Measurements from ENCODE around the gene SH3BP5.

The SH3BP5 gene

DNA sequence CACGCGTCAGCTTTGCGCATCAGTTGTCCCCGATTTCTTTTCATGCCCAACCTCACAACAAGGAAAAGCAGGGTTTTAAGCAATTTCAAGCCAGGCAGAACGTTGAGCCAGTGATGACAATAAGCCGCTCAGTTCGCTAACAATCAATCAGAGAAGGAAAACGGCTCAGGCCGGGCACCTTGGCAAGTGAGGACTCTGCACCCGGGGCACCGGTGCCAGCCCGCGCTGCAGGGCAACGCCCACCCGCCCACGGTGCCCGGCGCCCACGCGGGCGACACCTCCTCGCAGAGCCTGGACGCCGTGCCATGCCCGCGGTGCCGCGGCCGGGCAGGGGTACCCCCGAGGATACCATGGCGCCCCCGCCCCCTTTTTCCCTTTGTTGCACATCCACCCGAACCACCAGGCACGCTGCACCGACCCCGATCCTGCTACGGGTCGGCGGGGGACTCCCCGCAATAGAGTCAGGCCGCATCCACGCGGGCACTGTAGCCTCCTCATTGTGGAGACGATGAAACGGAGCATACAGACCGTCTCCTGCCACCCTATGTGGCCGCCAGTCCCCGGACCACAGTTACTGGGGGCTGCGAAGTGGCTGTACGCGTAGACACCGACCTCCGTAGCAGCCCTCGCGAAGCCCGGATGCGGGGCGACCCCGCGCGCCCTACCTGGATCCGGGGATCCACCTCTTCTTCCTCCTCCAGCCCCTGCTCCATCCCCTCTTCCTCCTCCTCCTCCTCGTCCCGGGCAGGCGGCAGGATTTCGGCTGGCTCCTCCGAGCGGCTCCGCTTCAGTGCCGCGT lies 581 bp downstream of the SH3BP5 start:
- DNase-seq: peak; percentile 23
- peak overlapping the region; percentile 80 for H3K4me2 ChIP-seq (ENCODE audit: low read depth, low read length)
- no peaks in the 10 kb centered on the region for H3K9me3 ChIP-seq (replicated peaks; ENCODE audit: insufficient read depth, low read length)
- H3K4me1 ChIP-seq (ENCODE audit: low read length): peaks cover 31% of the 10 kb centered on the region
- no peak overlapping the region for H3K27ac ChIP-seq (ENCODE audit: low read length)
- H3K79me2 ChIP-seq (ENCODE audit: low read length): no peaks in the 10 kb centered on the region
- H3F3A ChIP-seq (ENCODE audit: insufficient read depth, low read length): peaks cover 16% of the 10 kb centered on the region; the same call in 1 of the 2 replicates
- peak overlapping the region; percentile 95 for H2AFZ ChIP-seq (ENCODE audit: low read length)
- H3K4me3 ChIP-seq (ENCODE audit: low read length): peak overlapping the region; percentile 95
- no peaks in the 10 kb centered on the region for H3K36me3 ChIP-seq (replicated peaks; ENCODE audit: insufficient read depth, low read length)
- no peaks in the 10 kb centered on the region for H3K9me2 ChIP-seq (replicated peaks; ENCODE audit: insufficient read depth, low read length)
- no peaks in the 10 kb centered on the region for H4K20me1 ChIP-seq (ENCODE audit: insufficient read depth, low read length)
- TF ChIP-seq EZH2phosphoT487 (IDR thresholded peaks at IDR 0.05; ENCODE audit: low read length): no peak
- TF ChIP-seq EZH2 (optimal IDR thresholded peaks at IDR 0.05; ENCODE audit: low read depth, low read length): no peak
- TF ChIP-seq, protein P1, sequence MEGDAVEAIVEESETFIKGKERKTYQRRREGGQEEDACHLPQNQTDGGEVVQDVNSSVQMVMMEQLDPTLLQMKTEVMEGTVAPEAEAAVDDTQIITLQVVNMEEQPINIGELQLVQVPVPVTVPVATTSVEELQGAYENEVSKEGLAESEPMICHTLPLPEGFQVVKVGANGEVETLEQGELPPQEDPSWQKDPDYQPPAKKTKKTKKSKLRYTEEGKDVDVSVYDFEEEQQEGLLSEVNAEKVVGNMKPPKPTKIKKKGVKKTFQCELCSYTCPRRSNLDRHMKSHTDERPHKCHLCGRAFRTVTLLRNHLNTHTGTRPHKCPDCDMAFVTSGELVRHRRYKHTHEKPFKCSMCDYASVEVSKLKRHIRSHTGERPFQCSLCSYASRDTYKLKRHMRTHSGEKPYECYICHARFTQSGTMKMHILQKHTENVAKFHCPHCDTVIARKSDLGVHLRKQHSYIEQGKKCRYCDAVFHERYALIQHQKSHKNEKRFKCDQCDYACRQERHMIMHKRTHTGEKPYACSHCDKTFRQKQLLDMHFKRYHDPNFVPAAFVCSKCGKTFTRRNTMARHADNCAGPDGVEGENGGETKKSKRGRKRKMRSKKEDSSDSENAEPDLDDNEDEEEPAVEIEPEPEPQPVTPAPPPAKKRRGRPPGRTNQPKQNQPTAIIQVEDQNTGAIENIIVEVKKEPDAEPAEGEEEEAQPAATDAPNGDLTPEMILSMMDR (IDR thresholded peaks at IDR 0.05; ENCODE audit: low read length): no peak
- H3K9ac ChIP-seq (ENCODE audit: low read length): peak overlapping the region; percentile 62
- no peaks in the 10 kb centered on the region for H3K27me3 ChIP-seq (replicated peaks; ENCODE audit: insufficient read depth, low read length)

DNA sequence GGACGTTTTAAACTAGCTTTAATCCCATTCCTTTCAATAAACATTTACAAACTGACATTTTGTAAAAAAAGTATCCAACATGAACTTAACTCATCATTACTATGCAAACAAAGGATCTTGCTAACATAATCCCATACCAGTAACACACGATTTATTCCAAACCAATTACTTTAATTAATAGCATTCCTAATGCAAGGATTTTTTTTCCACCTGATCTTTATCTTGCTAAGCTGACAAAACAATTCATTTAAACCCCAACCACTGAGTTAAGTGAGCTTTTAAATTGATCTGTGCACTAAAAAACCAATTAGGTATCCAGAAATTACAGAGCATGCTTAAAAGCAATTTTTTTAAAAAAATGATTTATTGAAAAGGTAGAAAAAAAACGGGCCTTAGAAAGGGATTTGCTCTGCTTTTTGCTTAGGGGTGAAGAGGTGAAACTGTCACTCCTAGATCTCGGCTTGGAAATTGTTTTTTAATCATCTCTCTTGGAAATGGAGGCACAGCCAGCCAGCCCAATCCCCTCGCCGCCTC lies 1.2 kb downstream of the SH3BP5 start:
- Histone ChIP-seq H3K9me2 (replicated peaks; ENCODE audit: insufficient read depth, low read length) (no peaks in the 10 kb centered on the region), H3F3A (ENCODE audit: insufficient read depth, low read length) (peaks cover 16% of the 10 kb centered on the region; the same call in 1 of the 2 replicates), H3K4me2 (ENCODE audit: low read depth, low read length) (peak overlapping the region; percentile 80), H4K20me1 (ENCODE audit: insufficient read depth, low read length) (no peaks in the 10 kb centered on the region), H3K4me1 (ENCODE audit: low read length) (peaks cover 31% of the 10 kb centered on the region), H2AFZ (ENCODE audit: low read length) (0 out of 2 replicates have a peak overlapping the region, but pooled peaks have one; percentile 95), H3K79me2 (ENCODE audit: low read length) (no peaks in the 10 kb centered on the region), H3K36me3 (replicated peaks; ENCODE audit: insufficient read depth, low read length) (no peaks in the 10 kb centered on the region), H3K27me3 (replicated peaks; ENCODE audit: insufficient read depth, low read length) (no peaks in the 10 kb centered on the region), H3K4me3 (ENCODE audit: low read length) (peak overlapping the region; percentile 95), H3K27ac (ENCODE audit: low read length) (no peak overlapping the region), H3K9ac (ENCODE audit: low read length) (peak overlapping the region; percentile 62; the same call in 1 of the 2 replicates), H3K9me3 (replicated peaks; ENCODE audit: insufficient read depth, low read length) (no peaks in the 10 kb centered on the region)
- no peak for DNase-seq
- TF ChIP-seq EZH2phosphoT487 (IDR thresholded peaks at IDR 0.05; ENCODE audit: low read length): no peak
- TF ChIP-seq, protein P1 (IDR thresholded peaks at IDR 0.05; ENCODE audit: low read length): no peak
- no peak for TF ChIP-seq EZH2 (optimal IDR thresholded peaks at IDR 0.05; ENCODE audit: low read depth, low read length)

DNA sequence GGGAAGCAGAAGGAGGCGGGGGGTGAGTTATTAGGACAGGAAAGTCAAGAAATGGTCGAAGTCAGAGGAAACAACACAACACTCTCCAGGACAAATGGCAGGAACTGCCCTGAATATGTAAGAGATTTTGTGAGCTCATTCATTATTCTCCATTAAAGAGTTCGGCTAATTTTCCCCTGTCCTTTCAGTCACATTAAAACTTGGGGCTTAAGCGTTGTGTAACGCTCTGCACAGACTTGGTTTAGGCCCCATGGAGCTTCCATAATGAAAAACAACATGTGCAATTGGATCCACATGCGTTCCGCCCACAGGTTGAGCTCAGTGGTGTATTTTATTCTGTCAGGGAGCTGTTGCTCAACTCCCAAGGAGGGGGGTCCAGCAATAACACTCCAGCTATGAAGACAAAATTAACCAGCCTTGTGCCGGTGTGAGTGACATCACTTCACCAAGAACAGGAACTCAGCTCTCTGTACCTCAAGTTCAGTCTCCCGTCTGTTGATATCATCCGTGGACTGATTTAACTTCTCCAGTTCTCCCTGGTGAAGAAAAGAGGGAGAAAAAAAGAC lies 2.3 kb downstream of the SH3BP5 start:
- H3K27ac ChIP-seq (ENCODE audit: low read length): no peak overlapping the region
- H3K9ac ChIP-seq (ENCODE audit: low read length): no peak overlapping the region
- H3K27me3 ChIP-seq (replicated peaks; ENCODE audit: insufficient read depth, low read length): no peaks in the 10 kb centered on the region
- no peaks in the 10 kb centered on the region for H3K36me3 ChIP-seq (replicated peaks; ENCODE audit: insufficient read depth, low read length)
- no peak for TF ChIP-seq EZH2phosphoT487 (IDR thresholded peaks at IDR 0.05; ENCODE audit: low read length)
- TF ChIP-seq EZH2 (optimal IDR thresholded peaks at IDR 0.05; ENCODE audit: low read depth, low read length): no peak
- TF ChIP-seq, protein P1 (IDR thresholded peaks at IDR 0.05; ENCODE audit: low read length): no peak
- H3K79me2 ChIP-seq (ENCODE audit: low read length): no peaks in the 10 kb centered on the region
- H3F3A ChIP-seq (ENCODE audit: insufficient read depth, low read length): peaks cover 16% of the 10 kb centered on the region; the same call in 1 of the 2 replicates
- no peaks in the 10 kb centered on the region for H3K9me2 ChIP-seq (replicated peaks; ENCODE audit: insufficient read depth, low read length)
- no peaks in the 10 kb centered on the region for H4K20me1 ChIP-seq (ENCODE audit: insufficient read depth, low read length)
- H3K4me3 ChIP-seq (ENCODE audit: low read length): no peak overlapping the region
- H3K4me2 ChIP-seq (ENCODE audit: low read depth, low read length): no peak overlapping the region
- H3K4me1 ChIP-seq (ENCODE audit: low read length): peaks cover 31% of the 10 kb centered on the region
- no peak for DNase-seq
- H3K9me3 ChIP-seq (replicated peaks; ENCODE audit: insufficient read depth, low read length): no peaks in the 10 kb centered on the region
- H2AFZ ChIP-seq (ENCODE audit: low read length): no peak overlapping the region
